GM21423 (cell line): ENCODE measurements around the gene HGD.
"Not testable (repeated sequence)": the region's sequence is repeated elsewhere in the genome, so short reads cannot be mapped to it uniquely, and the experiment has no call there.

Experiments used
- ATAC-seq: cut with Tn5 transposase; IDR thresholded peaks from one replicate; pipeline ENCODE4 v1.9.1; 2021; ENCODE audit warnings: mild to moderate bottlenecking, moderate library complexity; ENCODE audit not compliant: unreplicated experiment

The HGD gene

DNA sequence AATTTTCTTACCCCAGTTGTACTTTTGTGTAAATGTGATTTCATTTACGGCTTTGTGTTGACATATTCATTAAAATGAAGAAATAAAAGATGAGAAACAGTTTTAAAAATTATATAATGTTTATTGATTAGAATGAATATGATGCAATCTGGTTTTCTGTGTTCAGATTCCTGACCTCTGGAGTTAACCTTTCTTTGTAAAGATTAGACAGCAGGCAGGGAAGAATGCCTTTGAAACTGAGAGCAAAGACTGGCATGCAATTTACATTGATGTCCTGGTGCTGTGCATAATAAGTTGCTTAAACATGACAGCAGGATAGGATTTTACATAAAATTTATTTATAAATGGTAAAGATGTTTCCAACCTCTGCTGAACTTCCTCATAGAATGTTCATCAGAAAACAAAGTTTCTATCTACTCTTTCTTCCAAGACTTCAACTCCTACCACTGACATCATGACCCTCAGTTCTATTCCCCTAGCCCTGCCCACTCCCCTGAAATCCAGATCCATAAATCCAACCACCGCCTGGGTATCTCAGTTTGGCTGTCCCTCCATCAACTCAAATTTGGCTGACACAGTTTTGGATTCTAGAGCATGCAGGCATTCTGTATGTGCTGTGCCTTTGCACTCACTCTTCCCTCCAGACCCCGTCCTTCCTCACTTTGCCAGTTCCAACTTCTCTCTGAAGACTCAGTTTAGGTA lies 1.7 kb downstream of the HGD start:
- no peak for ATAC-seq

DNA sequence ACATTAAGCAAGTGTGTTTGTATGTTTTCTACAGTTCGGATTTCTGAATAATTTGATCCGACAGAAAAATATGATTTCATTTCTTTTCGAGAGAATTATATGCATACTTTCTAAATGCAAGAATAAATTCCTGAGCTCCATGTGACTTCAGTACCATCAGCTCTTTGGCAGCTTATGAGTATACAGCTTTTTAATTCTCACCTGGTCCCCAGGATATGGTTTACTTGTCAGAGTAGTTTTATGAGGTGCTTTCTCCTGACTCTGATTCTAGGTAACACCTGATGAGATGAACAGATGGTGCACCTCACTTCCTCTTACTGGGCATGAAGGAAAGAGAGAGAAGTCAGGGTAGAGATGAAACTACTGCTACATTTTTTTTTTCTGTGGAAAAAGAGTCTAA lies 3.1 kb downstream of the HGD start:
- ATAC-seq: peak; percentile 53

DNA sequence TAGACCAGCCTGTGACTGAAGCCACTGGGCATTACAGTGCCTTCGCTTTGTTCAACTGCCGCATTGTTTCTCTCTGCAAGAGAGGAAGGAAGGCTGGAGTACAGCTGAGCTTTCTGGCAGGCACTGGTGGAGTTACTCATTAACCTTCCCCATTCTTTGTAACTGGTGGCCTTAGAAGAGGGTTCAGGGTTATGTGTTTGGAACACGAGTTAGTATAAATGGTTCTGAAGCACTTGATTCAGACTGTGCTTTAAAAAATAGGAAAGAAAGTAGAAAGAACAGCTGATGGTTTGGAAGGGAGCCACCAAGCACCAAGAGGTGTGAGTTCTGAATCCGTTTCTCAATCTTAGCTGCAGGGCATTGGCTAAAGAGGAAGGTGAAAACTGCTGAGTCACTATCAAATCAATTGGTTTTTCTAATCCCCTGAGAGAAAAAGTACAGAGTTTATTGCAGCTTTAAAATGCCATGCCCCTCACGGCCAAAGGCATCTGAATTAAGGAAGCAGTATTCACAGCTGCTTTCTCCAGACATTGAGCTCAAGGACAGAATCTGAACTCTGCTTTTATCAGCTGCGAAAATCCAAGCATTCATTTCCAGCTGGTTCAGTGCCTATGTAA lies 3.6 kb downstream of the HGD start:
- peak; percentile 91 for ATAC-seq

DNA sequence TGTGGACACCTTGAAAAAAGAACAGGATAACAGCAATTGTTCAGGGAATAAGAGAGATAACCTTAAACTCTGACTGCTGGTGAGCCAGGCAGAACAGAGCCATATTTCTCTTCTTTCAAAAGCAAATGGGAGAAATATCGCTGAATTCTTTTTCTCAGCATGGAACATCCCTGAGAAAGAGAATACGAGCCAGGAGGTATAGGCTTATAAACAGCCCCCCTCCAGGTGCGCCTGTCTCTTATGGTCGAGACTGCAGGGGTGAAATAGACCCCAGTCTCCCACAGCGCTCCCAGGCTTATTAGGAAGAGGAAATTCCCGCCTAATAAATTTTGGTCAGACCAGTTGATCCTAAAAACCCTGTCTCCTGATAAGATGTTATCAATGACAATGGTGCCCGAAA lies 4.8 kb downstream of the HGD start:
- ATAC-seq: not testable (repeated sequence)

DNA sequence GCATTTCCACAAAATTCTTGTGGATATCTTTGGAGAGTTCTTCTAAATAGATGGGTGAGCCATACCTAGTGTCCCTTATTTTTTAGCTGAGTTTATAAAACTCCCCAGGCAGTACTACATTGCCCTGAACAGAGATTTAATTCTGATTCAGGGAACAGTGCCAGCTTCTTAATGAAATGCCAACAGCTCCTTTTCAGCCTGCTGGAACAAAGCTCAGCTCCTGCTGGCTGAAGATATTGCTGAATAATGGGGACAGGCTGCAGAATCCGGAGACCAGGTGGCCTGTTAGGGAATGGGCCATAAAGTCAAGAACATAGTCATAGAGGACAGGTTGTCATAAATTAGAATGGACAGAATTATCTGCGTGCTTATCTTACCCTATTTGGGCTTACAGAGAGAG lies 8.9 kb downstream of the HGD start:
- no peak for ATAC-seq

DNA sequence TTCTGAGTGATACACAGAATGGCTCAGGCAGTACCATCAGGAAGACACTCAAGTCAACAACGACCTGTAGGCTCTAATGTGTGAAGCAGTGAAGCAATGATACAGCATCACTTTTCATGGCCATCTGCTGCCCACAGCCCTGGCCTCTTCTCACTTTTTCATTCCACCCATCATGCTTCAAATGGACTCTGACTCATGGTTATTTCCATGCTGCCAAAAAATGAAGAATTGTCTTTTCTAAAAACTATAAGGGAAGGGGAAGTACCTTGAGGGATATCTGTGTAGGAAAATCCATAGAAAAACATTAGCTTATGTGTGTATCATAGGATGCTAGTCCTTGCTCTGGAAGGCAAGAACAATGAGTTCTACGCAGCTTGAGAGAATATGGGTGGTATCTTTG lies 11.5 kb downstream of the HGD start:
- ATAC-seq: no peak

DNA sequence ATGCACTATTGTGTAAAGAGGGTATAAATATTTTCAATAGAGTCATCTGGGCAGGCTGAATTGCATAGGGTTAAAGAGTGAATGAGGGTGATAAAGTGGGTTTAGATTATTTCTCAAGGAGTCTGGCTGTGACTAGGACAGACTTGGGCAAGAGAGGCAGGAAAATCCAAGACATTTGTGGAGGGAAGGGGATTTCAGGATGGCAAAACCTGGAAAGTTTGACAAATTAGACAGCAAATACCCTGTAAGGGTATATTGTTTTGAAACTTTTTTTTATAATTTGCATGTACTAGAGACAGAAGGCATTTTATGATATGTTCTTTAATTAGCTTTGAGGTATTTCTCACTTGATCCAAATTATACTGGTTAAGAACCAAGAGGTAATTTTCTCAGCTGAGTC lies 17.1 kb downstream of the HGD start:
- no peak for ATAC-seq

DNA sequence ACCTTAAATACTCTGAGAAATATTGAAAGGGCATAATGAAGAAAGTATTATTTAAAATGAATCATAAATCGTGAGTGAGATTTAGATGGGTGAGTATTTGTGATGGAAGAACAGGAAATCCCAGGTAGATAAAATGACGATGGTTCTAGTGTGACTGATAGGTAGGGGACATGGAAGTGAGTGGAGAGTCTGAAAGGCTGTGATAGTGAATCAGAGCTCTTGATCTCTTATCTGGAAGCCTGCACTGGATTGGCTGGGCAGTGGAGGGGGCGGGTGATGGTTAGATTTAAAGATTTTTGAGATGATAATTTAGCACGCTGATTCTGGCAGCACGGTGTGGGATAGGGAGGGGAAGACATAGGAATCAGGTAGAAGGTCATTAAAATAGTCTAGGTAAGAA lies 20.1 kb downstream of the HGD start:
- no peak for ATAC-seq

DNA sequence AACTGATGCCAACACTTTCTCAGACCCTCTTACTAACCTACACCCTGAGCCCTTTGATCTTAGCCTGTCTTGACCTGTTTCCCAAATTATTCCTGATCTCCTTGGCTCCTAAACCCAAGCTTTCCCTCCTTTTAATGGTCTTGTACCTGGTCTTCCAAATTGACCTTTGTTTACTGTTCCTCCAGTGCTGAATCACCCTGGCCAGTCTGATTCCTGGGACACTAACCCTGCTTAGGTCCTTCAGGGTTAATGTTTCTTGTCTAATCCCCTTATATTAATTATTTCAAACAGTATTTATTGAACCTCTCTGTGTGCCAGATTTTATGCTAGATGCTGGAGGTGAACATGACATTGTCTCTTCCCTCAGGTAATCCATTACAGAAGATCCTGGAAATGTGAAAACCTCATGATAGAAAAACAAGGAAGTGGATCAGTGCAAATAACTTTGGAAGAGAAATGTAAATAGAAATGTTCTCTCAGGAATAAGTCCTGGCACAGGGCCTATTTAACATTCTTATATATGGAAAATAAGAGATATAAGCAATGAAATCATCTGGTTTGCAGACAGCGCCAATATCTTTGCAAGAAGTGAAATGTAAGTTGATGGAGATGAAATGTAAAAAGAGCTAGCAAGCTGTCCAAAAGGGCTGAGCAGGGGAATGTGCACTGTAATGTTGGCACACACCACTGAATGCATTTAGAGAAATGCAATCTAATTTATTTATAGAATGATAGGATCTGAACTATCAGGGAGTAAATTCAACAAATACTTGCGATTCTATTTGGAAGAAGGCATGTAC lies 20.7 kb downstream of the HGD start:
- no peak for ATAC-seq

DNA sequence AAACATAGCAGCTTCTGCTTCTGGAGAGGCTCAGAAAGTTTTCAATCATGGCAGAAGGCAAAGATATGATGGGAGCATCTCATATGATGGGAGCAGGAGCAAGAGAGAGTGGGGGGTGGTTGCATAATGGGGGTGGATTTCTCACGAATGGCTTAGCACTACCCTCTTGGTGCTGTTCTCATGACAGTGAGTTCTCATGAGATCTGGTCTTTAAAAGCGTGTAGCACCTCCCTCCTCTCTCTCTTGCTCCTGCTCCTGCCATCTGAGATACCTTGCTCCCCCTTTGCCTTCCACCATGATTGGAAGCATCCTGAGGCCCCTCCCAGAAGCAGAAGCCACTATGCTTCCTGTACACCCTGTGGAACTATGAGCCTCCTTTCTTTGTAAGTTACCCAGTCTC lies 22.2 kb downstream of the HGD start:
- ATAC-seq: no peak

DNA sequence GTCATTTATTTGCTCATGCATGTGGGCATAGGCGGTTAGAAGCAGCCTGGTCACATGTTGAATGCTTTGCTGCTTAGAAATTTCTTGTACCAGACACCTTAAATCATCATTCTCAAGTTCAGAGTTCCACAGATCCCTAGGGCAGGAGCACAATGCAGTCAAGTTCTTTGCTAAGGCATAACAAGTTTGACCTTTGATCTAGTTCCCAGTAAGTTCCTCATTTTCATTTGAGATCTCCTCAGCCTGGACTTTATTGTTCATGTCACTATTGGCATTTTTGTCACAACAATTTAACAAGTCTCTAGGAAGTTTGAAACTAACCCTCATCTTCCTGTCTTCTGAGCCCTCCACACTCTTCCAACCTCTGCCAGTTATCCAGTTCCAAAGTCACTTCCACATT lies 22.8 kb downstream of the HGD start:
- ATAC-seq: no peak

DNA sequence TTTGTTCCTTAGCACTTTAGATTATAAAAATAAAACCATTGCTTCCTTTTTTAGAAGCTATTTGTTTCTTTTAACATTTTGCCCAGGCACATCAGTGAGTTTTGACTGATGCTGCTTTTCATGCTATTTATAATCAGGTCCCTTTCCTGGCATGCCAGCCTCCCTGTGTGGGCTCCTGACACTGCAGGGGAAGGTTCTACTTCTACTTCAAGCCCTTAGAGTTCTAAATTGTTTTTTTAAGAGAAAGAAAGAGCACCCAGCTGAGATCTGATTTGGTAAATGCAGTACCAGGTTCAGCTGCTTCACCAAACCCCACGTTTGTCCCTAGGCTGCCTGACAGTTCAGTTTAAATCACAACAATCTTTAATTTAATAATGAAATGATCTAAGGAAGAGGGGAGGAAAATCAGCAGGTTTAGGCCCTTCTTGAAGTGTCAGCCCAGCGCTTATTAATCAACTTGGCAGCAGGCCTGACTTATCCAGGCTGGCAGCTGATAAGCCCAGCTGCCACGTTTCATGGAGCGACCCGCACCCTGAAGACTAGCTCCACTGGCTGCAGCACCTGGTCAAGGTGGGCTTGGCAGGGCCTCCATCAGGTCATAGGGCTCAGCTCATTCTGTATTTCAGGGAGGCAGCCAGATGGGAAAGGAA lies 29.0 kb downstream of the HGD start:
- ATAC-seq: no peak

DNA sequence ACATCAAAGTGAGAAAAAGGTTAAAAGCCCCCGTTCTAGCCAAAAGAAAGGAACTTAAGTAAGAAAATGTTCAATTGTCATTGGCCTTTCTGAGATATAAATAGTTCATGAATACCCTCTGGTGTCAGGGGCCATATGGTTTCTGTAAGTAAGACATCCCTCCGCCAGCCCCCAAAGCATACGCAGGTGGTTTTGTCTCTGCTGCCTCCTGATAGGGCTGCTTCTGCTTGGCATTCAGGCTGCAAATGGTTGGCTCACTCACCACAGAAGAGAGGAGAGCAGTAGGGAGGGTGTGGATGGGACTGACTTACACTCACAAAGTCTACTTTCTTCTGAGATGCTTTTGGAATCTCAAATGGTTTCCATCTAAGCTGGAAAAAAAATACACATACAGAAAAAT lies 29.8 kb downstream of the HGD start:
- no peak for ATAC-seq

DNA sequence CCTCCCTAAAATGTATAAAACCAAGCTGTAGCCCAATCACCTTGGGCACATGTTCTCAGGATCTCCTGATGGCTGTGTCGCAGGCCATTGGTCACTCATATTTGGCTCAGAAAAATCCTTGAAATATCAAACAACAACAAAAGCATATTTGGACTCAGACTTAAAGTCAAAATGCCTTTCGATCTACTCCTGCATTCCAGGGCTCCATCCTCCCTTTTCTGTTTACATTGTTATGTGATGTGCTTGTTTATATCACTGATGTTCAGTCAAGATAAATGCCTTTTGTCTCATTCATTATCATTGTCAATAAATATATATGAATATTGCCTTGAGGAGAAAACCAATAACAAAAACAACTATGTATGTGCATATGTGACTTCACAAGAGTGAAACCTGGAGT lies 31.7 kb downstream of the HGD start:
- no peak for ATAC-seq

DNA sequence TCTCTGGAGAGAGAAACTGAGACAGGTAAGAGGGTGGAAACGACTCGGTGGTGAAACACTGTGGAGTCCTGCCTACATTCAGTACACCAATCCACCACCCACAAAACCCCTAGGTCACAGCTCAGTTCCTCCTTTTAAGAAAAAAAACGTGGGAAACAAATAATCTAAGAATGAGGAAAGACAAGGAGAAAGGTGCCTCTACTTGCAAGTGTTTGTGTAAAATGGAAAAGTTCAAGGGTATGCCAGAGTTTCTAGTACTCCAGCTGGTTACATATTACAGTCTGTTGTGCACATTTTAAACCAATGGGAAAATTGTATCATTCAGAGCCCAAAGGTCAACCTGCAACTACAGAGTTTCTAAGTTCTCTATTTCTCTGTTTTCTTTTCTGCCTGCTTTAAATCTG lies 32.2 kb downstream of the HGD start:
- ATAC-seq: no peak

DNA sequence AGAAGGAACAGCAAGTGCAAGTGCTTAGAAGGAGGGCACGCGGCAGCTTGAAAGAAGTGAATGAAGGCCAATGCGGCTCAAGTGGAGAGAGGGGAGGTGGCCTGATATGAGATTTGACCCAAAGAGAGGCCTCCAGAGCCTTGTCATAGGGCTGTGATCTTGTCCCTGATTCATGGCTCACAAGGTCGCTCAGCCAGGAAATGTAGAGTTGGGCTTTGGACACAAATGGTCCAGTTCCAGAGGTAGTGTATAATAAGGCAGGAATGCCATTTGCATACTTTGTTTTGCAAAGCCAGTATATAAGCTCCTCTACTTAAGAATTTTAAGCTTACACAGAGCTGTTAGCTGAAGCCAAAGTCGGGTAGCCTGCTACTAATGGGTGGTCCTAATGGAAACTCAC lies 33.7 kb downstream of the HGD start:
- no peak for ATAC-seq

DNA sequence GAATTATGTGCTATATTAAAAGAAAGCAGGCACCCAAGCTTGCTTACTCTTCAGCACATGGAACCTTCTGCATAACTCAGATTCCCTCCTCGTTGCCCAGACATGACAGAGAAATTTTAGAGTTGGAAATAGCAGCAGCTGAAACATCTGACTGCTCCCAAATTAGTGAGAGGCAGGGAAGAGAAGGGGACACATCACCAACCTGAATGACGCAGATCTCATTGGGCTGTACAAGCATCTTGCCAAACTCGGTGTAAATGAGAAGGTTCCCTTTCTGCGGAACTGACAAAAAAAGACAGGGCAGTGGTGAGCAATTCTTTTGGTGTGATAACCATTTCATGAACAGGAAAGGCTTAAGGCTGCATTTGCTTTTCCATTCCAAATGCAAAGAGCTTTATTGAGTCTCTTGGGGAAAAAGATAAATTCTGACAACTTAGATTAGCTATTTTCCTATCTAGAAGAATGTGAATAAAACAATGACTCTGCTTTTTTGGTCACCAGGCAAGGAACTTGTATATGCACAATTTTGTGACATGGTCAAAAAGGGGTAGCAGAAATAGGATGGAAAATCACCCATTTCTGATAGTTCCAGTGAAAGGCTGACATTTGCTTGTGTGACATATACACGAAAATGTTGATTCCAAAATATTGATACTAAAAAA lies 35.1 kb downstream of the HGD start:
- ATAC-seq: no peak

DNA sequence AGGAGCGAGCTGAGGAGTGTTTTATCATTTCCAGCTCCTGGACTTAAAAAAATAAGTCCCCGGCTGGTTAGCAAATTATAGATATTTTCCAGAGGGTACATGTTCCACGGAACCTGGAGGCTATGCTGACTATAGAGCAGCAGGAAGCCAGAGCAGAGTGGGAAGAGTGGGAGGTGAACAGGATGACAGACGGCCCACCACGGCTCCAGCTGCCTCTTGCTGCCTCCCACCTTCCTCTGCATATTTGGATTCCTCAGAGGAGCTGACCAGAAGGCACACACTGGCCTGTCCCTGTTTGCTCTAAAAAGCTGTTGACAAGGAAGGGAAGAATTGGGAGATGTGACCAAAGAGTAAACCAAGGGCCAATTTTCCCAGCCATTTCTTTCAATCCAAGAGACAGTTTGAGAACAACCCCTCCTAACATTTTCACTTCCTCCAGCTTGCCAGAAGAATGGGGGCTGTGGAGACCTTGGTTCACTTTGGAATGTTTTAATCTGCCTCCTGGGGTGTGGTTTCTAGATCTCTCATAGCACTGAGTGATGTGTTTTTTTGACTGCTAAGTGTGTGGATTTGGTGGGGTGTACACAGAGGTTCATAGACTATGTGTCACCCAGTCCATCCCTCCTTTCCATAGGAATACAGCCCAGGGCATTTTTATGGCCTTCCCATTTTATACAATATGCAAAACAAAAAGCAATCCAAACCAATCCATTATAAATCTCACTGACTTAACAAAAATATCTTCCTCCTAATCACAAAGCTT lies 36.8 kb downstream of the HGD start:
- no peak for ATAC-seq

DNA sequence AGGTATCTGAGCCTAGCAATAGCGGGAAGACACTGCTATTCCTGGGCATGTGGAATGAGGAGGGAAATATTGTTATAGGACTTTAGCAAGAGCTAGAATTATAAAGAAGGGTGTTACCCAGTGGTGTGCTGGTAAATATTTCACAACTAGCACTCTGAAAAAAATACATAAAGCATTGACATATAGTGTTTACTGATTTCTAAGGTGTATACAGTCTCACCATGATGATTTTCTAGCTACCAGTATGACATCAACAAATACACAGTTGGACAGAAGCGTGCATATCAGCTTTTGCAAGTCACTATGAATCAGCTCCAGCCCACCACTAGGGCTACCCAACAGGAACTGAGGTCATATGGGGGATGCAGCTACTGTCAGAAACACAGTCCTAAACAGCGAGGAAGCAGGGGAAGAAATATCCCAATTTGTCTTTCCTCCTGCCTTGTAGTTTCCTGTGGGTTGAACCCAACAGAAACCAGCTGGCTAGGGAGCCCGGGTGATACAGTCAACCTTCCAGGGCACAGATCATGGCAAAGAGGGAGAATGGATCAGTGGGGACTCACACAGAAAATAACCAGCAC lies 39.6 kb downstream of the HGD start:
- no peak for ATAC-seq

DNA sequence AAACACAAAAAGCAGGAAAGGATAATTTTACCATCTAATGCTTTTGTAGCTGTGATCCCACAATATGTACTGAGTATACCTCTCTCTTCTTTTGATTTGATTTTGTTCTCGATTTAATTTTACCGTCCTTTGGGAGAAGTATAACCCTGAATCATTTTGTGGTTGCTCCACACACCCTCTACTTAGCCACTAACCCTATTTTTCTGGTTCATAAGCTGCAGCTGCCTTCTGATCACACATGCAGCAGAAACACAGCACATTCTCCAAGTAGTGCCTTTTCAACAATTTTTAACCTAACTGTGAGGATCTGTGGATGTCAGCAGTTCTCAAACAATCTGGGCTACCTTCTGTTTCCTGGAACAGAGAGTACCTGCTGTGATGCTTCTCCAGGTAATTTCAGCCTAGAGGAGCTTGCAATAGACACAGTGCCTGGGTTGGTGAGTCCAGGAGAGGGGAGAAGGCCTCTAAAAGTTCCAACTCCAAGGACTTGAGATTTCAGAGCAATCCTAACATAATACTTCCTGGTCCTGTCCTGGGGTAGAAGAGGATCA lies 40.3 kb downstream of the HGD start:
- no peak for ATAC-seq
